AG08396 (cell line): Measurements from ENCODE around the gene PNPLA1.

Source experiments
- DNase-seq: peaks from one replicate; pipeline ENCODE4 v3.0.0; 2012; ENCODE audit warnings: low spot score, mixed read lengths

The PNPLA1 gene

DNA sequence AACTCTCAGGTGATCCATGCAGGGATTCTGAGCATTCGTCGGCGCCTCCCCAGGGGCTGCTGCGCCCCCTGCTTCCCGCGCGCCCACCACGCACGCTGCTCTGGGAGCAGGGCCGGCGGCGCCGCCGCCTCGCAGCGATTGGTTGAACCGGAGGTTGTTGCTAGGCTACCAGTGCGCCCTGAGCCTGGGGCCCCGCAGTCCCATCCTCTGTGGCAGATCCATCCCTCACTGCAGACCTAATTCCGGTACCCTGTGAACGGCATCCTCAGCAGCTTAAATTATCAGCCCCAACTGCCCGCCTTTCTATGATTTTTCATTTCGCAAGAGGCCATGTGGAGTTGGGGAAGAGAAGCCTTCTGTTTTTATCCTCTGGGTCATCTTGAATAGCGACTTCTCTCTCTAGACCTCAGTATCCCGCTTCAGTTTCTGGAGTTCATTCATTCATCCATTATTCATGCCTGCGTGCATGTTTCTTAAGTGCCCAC lies 15.4 kb downstream of the PNPLA1 start:
- no peak for DNase-seq

GRCh38 chr6:36285797-36286196 lies 15.9 kb downstream of the PNPLA1 start:
- DNase-seq = no peak

- no peak for DNase-seq
Measured at GRCh38 chr6:36286858-36287257, 17.0 kb downstream of the PNPLA1 start.

DNA sequence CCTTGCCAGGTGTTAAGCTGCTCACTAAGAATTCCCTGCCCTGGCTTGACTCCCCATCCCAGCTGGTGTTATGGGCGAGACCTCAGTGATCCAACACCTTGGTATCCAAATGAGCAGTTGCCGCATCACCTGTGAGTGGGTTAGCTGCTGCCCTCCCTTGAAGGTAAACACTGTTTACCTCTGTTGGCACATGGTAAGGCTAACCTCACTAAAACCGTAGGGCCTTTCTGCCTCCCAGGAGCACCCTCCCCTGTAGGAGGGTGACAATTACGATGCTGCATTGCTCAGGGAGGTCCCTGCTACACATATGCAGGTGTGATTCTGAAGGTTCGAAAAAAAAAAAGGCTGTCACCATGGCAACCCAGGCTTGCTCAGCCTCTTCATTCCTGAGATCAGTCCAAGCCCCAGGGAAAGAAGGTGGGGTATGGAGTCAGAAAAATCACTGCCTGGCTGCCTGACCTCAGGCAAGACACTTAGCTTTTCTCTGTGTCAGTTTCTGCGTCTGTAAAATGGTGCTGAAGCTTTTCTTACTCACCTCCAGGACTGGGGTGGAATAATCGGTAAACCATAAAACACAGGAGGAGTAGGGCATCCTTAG lies 19.5 kb downstream of the PNPLA1 start:
- DNase-seq = no peak

- no peak for DNase-seq
Measured at GRCh38 chr6:36290668-36291620, 21.1 kb downstream of the PNPLA1 start.

DNA sequence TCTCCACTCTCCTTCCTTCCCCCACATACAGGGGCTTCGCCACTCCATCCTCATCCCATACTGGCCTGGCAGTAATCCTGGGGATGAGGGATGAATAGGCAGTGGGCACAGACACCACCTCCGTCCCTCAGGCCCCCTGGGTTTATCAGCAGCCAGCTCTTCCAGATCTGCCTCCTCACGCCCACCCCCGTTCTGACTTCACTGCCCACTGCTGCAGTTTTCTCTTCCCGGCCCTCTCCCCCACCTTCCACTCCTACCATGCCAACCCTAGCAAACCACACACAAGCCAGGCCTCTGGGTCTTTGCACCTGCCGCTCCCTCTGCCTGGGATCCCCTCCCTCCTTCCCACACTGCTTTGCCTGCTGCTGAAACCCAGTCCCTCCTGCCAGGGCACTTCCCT lies 22.3 kb downstream of the PNPLA1 start:
- no peak for DNase-seq

- DNase-seq = no peak
Measured at GRCh38 chr6:36296240-36296639, 26.4 kb downstream of the PNPLA1 start.

- no peak for DNase-seq
Measured at GRCh38 chr6:36297051-36297450, 27.2 kb downstream of the PNPLA1 start.

DNA sequence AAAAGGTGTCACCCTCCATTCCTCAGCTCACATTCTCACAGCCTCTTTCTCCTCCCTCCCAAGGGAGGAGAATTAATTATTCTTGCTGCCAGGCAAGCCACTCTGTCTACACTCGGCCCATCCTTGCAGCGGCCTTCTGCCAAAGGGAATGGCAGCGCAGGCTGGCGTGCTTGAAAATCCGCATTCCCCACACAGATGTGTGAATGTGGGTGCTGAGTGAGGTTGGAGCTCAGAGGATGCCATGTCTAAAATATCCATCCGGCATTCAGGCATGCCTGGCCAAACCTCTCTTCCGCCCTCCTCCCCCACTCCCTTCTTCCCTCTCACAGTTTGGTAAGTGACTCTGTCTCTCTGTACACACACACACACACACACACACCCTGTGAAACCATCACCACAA lies 27.7 kb downstream of the PNPLA1 start:
- no peak for DNase-seq

DNA sequence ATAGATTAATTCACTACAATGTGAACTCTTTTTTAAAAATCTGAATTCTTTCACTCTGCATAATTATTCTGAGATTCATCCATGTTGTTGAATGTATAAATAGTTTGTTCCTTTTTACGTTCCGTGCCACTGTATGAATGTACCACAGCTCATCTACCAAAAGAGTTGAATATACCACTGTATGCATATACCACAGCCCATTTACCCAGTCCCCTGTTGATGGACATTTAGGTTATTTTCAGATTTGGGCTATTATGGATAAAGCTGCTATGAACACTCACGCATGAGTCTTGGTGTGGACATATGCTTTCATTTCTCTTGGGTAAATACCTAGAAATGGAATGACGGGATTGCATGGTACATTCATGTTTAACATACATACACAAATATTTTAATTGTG lies 28.2 kb downstream of the PNPLA1 start:
- no peak for DNase-seq

- DNase-seq = no peak
Measured at GRCh38 chr6:36301085-36301658, 31.3 kb downstream of the PNPLA1 start.

GRCh38 chr6:36301781-36302180 lies 31.9 kb downstream of the PNPLA1 start:
- DNase-seq = peak; percentile 24

DNA sequence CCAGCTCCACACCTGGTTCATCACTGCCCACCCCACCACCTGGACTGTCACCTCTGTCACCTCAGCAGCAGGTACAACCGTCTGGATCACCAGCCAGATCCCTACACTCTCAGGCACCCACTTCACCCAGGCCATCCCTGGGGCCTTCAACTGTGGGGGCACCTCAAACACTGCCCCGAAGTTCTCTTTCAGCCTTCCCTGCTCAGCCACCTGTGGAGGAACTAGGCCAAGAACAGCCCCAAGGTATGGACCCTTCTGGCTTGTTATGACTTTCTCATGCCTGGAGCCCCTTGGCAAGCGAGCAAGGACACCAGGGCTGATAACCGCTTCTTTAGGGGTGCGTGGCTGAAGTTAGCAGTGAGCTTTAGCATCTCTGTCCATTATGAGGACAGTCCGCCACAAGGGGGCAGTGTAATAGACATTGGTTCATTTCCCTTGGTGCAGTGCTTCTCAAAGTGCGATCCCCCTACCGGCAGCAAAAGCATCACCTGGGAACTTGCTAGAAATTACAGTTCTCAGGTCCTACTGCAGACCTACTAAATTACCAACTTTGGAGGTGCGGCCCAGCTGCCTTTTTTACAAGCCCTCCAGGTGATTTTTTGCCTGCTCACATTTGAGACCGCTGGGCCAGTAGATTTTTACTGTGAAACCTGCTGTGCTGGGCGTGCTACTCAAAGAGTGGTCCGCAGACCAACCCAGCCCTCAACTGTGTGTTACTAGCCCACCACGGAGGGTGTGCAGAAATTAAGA lies 32.5 kb downstream of the PNPLA1 start:
- peak; percentile 74 for DNase-seq

GRCh38 chr6:36305885-36306284 lies 36.0 kb downstream of the PNPLA1 start:
- DNase-seq = no peak

DNA sequence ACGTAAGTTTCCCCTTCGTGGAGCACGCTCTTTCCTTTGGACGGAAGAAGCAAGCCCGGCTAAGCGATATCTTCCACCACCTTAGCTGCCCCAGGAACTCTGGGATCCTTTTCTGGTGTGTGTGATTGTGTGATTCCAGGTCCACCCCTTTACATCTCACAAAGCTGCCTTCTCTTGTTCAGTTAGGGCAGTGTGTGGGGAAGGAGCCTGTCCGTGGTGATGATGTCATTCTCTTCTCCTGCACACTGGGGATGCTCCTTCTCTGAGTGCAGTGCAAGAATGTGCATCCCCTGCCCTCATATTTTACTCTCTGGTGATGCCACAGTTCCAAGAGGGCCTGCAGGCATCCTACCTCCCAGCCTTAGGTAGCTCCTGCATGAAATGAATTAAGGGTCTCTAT lies 36.5 kb downstream of the PNPLA1 start:
- no peak for DNase-seq

DNA sequence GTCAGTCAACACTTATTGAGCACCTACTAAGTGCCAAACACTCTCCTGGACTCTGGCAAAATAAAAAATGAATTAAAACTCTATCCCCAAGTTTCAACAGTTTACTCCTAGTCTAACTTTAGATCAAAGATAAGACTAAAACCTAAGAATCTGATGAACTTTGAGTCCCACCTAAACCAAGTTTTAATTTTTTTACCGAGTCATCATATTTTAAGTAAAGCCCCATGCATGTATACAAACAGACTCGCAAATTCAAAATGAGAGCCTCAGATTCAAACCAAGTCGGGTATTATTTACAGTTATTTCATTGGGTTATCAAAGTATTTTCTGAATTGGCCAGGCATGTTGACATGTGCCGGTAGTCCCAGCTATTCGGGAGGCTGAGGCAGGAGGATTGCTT lies 38.7 kb downstream of the PNPLA1 start:
- no peak for DNase-seq

DNA sequence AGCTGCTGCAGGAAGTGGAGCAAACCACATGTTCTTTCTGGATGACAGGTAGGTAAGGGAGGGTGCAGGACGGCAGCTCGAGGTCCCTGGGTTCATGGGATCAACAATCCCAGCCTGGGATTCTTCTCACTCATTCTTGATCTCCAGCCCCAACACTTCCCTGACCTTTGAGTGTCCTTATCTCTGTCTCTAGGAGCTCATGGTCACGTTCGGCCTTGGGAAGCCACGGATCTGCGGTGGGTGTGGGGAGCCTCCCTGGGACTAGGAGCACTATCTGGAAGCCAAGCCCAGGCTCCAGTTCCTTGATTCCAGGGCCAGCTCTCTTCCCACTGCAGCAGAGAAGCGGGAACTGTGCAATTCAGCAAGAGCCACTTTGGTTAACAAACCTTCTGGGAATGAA lies 39.3 kb downstream of the PNPLA1 start:
- no peak for DNase-seq

GRCh38 chr6:36309900-36310299 lies 40.0 kb downstream of the PNPLA1 start:
- DNase-seq = no peak

- no peak for DNase-seq
Measured at GRCh38 chr6:36312854-36313648, 43.2 kb downstream of the PNPLA1 start.

DNA sequence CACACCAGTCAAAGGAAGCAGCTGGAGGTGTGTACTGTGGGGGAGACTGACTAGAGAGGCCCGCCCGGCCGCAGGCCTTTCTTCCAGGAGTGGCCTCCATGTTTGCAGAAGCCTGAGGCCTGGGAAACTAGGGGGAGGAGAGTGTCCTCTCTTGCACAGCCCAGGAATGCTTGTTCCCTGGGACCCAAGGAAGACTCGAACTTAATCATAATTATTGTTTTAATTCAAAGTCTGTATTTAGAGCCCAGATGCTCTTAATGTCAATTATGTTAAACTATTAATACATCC lies 43.7 kb downstream of the PNPLA1 start:
- DNase-seq = no peak

DNA sequence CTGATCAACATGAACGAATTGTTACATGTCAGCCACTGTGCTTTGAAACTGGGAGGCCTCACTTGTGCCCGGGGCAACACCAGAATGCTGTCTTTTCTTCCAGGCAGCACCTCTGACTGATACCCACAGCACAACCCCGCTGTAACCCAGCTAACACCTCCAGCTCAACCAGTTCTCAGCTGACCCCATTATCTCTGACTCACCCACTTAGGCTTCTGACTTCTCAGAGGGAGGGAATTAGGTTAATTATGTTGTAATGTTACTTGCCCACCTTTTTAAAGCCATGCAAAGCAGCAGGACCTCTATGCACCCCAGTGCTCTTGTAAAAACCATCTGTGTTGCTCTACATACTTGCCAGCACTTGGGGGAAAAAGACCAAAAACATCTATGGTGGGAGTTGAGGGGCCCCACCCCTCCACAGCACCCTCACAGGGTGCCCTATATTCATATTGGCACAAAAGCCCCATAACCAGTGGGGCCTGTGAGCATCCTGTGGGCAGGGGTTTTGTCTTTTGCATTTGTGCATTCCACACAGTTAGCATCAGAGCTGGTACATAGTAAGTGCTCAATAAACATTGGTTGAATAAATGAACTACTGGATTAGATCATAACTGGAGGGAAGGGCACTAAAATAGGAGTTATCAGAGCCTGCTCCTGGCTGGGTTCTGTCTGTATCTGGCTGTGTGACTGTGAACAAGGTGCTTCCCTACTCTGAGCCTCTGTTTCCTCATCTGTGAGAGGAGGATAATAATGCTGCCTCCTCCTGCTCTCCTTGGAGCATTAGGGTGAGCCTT lies 44.6 kb downstream of the PNPLA1 start:
- no peak for DNase-seq
